GM12872 (cell line): ENCODE results near the gene GMIP.

Source experiments
- TF ChIP-seq, protein P1 (sequence below): IDR thresholded peaks from 3 replicates; pipeline ENCODE4 v1.5.1; 2011; ENCODE audit warnings: low read depth, mild to moderate bottlenecking, low read length, moderate library complexity; ENCODE audit not compliant: insufficient read depth

The GMIP gene

DNA sequence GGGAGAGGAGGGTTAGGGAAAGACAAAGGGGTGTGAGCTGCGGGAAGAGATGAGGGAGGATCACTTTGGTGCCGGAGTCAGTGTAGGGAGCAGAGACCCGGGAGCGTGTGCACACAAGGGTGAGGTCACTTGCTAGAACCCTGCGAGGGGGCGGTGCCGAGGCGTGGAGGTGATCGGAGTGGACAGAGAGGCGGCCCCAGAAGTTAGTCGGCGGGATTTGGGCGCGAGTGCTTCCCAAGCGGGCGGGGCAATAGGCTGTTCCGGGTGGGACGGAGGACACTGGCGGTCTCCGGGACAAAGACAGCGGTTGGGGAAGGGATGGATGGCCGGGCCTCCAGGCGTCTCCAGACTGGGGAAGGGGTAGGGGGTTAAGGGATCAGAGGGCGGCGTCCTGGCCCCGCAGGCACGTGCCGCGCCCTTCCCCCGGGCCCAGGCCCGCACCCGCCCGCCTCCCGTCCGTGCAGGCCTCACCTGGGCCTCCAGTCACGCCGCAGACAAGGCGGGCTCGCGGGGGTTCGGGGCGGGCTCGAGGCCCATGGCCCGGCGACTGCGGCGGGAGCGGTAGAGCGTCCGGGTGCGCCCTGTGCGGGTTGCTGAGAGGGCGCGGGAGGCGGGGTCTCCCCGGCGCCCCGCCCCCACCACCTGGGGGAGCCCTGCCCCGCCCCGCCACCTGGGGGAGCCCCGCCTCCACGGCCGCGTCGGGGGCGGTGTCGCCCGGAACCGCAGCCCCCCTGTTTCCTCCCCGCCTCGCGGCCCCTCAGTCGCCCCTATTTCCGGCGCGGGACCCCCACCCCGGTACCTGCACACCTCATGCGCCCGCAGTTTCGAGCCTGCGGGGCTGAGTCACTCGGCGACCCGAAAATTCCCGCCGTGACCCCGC, 15.6 kb downstream of the GMIP start, which contains the start of gene LPAR2:
LPAR2 (minus strand) TSS at position 600 of the 880 bp plus-strand sequence. CDS start 945 bp downstream, outside the sequence.
- TF ChIP-seq, protein P1, sequence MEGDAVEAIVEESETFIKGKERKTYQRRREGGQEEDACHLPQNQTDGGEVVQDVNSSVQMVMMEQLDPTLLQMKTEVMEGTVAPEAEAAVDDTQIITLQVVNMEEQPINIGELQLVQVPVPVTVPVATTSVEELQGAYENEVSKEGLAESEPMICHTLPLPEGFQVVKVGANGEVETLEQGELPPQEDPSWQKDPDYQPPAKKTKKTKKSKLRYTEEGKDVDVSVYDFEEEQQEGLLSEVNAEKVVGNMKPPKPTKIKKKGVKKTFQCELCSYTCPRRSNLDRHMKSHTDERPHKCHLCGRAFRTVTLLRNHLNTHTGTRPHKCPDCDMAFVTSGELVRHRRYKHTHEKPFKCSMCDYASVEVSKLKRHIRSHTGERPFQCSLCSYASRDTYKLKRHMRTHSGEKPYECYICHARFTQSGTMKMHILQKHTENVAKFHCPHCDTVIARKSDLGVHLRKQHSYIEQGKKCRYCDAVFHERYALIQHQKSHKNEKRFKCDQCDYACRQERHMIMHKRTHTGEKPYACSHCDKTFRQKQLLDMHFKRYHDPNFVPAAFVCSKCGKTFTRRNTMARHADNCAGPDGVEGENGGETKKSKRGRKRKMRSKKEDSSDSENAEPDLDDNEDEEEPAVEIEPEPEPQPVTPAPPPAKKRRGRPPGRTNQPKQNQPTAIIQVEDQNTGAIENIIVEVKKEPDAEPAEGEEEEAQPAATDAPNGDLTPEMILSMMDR: no peak

DNA sequence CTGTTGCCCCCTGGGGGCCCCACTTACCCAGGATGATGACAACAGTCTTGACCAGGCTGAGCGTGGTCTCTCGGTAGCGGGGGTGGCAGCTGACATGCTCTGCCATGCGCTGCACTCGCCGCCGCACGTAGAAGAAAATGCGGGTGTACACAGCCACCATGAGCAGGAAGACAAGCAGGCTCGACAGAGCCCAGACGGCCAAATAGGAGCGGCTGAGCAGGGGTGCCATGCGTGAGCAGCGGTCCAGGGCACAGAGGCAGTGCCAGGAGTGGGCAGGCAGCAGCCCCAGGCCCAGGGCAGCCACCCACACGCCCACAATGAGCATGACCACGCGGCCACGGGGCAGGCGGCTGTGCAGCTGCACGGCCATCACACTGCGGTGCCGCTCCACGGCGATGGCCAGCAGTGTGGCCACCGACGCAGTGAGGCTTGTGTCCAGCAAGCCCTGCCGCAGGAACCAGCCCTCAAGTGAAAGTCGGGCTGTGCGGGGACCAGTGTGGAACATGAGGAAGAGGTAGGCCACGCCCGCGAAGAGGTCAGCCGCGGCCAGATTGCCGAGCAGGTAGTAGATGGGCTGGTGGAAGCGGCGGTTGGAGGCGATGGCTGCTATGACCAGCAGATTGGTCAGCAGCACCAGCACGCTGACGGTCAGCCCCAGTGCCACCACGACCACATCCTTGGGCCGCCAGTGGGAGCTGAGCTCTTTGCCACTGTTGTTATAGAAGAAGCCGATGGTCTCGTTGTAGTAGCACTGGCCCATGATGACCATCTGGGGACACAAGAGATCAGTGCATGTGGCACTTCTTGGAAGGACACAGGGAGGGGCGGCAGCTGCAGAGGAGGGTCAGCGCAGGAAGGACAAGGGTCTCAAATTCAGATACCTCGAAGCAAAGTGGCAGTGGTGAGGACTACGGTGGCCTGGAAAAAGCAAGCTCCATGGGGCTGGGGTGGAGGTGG, 16.7 kb downstream of the GMIP start:
- TF ChIP-seq, protein P1: no peak

DNA sequence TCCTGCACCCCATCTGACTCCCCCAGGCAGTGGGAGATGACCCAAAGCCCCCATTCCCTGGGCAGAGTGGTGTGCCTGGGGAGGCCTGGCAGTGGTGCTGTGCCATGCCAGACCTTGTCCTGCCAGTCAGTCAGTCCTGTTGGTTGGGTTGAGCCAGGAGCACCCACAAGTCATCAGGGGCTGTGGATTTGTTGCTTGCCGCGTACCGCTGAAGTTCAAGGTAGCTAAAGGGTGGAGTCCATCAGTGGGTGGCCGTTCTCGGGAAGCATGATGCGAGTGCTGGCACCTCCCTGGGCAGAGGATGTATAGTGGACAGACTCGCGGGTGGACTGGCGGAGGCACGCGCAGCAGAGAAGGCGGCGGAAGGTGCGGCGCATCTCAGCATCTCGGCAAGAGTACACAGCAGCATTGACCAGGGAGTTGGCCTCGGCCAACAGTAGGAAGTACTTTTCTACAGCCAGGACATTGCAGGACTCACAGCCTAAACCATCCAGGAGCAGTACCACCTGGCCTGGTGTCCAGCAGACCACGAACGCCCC, 19.4 kb downstream of the GMIP start:
- TF ChIP-seq, protein P1: no peak

DNA sequence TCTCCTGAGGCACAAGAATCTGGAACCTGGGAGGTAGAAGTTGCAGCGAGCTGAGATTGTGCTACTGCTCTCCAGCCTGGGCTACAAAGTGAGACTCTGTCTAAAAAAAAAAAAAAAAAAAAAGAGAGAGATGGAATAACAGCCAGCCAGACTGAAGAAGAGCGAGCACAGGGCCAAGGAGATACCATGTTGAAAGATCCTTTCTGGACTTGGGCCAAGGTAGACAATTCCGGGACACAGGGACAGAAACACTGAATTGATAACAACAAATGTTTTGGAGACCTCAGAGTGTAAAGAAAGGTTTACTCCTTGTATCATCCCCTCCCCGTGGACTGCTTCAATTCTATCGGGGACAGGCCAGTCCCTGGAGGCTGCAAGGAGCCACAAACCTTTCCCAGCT, 20.1 kb downstream of the GMIP start:
- TF ChIP-seq, protein P1: no peak

DNA sequence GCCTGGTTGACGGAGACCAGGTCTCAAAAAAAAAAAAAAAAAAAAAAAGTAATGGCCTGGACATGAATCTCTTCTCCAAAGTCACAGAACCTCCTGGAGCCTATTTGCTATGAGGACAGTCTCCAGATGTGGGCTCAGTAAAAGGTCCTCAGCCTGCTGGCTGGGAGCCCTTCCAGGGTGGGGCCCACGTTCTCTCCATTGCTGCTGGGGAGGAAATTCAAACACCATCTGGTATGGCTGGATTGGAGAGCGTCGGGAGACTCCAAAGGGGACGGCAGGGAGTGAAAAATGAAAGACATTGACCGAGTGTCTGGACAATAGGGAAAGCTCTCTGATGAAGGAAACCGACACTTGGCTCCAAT, 23.6 kb downstream of the GMIP start:
- TF ChIP-seq, protein P1: no peak

DNA sequence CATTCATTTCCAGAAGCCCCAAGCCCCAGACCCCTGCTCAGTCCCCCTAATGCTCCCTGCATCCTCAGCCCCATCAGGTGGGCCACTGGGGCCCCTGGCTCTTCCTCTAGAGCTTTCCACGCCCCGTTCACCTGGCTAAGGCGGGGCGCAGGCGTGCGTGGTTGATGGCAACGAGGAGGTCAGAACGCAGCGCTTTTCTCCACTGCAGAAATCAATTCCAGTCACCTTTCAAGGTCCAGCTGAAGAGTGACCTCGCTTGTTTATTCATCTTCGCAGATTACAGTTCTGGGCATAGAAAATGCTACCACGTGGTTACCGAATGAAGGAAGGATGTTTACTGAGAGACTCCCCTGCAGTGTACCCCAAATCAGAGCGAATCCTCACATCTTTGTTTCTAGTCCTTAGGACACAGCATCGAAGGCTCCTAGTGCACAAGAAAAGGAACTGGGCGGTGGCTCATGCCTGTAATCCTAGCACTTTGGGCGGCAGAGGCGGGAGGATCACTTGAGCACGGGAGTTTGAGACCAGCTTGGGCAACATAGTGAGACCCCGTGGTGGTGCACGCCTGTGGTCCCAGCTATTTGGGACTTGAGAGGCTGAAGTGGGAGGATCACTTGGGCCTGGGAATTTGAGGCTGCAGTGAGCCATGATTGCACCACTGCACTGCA, 24.1 kb downstream of the GMIP start:
- TF ChIP-seq, protein P1: no peak
